Choroid plexus epithelial cell (primary cell): ENCODE results near the gene DIPK1B.

Experiments used
- DNase-seq: peaks from one replicate; pipeline ENCODE4 v3.0.0-alpha.2; 2010; ENCODE audit warnings: low read depth
- H3K4me3 ChIP-seq: 2 replicates; pipeline ENCODE4 v1.5.1; 2011; ENCODE audit warnings: low read depth, mild to moderate bottlenecking, control low read depth, low read length, moderate library complexity
- CTCF ChIP-seq: conservative IDR thresholded peaks from 2 replicates; pipeline ENCODE4 v1.5.1; 2011; ENCODE audit warnings: low read depth, mild to moderate bottlenecking, control low read depth, inconsistent platforms, low read length, moderate library complexity

Gene DIPK1B

GRCh38 chr9:136732444-136733178 lies 20.2 kb downstream of the DIPK1B start:
- H3K4me3 ChIP-seq = no peak overlapping the region
- no peak for TF ChIP-seq CTCF
- no peak for DNase-seq

GRCh38 chr9:136733611-136734010 lies 21.2 kb downstream of the DIPK1B start:
- no peak for TF ChIP-seq CTCF
- DNase-seq = no peak
- H3K4me3 ChIP-seq = no peak overlapping the region

GRCh38 chr9:136734837-136735496 lies 22.6 kb downstream of the DIPK1B start:
- no peak overlapping the region for H3K4me3 ChIP-seq
- no peak for DNase-seq
- TF ChIP-seq CTCF = no peak

- TF ChIP-seq CTCF = no peak
- no peak for DNase-seq
These were observed 23.6 kb downstream of the DIPK1B start for GRCh38 chr9:136735812-136736480.

GRCh38 chr9:136738960-136739359 lies 26.6 kb downstream of the DIPK1B start:
- no peak for TF ChIP-seq CTCF
- DNase-seq = no peak
- H3K4me3 ChIP-seq = no peak overlapping the region

More at GRCh38 chr9:136735812-136736480, 23.6 kb downstream of the DIPK1B start:
- H3K4me3 ChIP-seq = no peak overlapping the region

GRCh38 chr9:136739509-136739908 lies 27.1 kb downstream of the DIPK1B start:
- no peak for TF ChIP-seq CTCF
- DNase-seq = no peak
- no peak overlapping the region for H3K4me3 ChIP-seq
